HG03520 (cell line): ENCODE results near the gene UQCR11.
"Not testable (repeated sequence)": the region's sequence is repeated elsewhere in the genome, so short reads cannot be mapped to it uniquely, and the experiment has no call there.

Experiments
- ATAC-seq: cut with Tn5 transposase; IDR thresholded peaks from one replicate; pipeline ENCODE4 v1.9.1; 2021; ENCODE audit warnings: mild to moderate bottlenecking, moderate library complexity; ENCODE audit not compliant: unreplicated experiment

UQCR11 gene

DNA sequence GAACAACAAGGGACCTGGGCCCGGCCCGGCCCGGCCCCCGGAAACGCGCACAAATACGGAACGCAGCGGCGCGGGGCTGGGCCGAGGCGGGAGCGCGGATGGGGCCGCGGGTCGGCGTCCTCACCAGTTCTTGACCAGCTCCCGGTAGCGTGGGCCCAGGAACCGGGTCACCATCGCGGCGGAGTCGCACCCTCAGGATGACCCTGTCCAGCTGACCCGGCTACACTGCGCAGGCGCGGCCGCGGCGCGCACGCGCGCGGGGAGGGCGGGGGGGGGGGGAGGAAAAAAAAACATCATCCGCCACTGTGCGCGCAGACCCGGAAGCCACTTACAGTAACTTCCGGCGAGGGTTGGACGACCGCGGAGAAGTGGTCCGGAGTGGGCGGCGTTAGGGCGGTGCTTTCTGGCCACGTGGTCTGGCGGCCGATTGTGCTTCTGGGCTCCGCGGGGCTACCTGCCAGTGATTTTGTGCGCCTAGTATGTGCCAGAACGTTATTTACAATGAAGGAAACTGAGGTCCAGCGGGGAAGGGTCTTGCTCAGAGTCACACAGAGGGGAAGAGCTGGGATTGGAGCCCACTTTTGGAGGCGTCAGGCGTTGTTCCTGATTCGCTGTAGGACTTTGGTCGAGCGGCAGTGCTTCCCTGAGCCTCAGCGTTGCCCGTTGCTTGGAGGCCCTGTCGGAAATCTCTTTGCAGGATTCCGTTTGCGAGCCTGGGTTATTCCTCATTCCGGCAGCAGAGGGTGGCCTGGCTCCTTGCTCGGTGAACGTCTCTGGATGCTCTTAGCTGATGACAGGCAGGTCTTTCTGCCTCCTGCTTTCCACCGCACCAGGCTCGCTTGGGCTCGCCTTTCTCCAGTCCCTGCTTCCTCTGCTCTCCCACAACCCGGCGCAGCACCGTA, at the start of gene UQCR11:
Gene UQCR11 (minus strand): TSS at position 227 of the 902 bp plus-strand sequence. CDS start 53 bp downstream, at position 174.
- peak; percentile 75 for ATAC-seq

DNA sequence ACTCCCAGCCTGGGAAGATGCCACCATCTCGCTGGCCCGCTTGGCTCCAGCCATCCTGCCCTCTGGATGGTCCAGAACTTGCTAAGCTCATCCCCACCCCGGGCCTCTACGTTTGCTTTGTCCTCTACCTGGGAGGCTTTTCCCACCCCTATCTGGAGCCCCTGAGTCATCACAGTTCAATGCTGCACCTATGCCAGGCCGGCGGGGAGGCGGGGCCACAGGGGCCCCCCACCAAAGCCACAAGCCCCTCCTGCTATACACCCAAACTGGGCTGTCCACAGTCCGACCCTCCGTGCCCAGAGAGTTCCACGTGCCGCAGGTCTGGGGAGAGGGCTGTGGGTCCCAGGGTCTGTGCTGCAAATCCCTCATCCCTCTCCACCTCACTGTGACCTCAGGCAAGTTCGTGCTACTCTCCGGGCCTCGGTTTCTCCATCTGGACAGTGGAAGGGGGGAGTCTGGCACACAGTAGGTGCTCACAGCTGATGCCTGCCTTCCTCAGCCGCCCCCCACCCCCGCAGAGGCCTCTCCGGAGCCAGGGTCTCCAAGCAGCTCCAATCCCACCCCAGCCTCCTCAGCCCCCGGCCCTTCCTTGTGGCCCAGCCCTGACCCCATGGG, 49.0 kb upstream of the UQCR11 start:
- no peak for ATAC-seq

DNA sequence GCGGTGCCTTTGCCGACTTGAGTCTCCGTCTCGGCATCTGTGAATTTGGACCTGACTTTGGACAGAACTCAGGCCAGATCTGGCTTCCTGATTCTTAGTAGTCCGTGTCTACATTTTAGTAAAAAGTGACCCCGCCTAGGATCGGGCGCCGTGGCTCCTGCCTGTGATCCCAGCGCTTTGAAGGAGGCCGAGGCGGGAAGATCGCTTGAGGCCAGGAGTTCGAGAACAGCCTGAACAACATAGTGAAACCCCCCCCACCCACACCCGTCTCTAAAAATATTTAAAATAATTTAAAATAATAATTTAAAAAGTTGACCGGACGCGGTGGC, 48.0 kb upstream of the UQCR11 start:
- ATAC-seq = no peak

DNA sequence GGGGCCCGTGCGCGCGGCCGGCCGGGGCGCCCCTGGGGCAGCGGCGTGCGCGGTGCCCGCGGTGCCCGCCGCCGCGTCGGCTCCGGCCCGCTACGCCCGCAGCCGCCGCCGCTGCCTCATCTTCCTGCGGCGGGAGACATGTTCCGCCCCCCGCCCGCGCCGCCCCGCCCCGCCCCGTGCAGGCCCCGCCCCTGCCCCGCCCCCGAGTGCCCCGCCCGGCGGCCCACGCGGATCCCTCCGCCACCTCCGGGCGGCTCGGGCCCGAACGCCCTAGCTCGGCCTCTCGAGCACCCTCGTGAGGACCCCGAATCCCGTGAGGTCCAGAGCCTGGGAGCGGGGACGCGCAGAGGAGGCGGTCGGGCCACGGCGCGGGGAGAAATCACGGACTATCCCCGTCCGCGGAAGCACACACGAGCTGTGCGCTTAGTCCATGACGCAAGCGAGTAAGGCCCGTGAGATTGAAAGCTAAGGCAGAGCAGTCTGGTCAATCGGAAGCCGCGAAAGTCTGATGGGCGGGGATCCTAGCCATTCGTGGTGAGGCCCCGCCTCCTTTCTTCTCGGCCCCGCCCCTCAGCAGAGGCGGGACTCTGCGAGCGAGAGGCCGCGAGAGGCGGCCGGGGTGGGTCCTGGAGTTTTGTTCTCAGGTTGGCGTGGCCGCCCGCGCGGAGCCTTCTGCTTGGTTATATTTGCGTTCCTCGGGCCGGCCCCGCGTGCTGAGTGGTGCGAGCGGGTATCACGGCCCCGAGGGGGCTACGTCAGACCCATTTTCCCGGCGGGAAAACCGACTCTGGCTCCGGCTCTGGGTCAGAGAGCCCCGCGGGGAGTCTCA, 47.4 kb upstream of the UQCR11 start, which contains the start of gene TCF3:
Gene TCF3 (minus strand): TSS at position 145 of the 829 bp plus-strand sequence. CDS start 2,367 bp downstream, outside the sequence.
- peak; percentile 50 for ATAC-seq

DNA sequence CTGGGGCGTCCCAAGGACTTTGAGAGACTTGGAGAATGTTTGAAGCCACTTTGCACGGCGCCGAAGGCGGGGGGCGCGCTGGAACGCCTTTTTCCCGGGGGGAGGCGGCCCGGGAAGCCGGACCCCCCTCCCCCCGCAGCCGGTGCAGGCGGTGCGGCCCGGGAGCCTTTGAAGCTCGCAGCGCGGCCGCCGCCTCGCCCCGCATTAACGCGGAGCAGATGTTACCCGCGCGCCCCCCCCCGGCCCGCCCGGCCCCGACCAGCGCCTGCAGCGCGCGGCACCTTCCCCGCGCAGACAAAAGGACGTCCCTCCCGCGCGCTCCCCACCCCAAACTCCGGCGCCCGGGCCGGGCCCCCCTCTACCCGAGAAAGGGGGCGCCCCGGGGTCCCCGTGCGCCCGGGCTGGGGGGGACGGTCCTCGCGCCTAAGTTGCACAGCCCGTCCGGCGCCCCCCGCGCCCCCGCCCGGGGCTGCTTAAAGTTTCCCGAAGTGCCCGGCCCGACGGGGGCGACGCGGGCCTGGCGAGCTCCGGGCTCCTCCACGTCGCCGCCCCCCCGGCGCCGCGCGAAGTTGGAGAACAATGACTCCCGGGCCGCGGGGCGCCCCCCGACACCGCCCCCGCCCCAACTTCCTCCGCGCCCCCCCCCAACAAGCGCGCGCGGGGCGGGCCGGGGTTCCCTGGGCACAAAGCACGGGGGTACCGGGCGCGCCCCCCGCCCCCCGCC, 46.5 kb upstream of the UQCR11 start:
- ATAC-seq = no peak

DNA sequence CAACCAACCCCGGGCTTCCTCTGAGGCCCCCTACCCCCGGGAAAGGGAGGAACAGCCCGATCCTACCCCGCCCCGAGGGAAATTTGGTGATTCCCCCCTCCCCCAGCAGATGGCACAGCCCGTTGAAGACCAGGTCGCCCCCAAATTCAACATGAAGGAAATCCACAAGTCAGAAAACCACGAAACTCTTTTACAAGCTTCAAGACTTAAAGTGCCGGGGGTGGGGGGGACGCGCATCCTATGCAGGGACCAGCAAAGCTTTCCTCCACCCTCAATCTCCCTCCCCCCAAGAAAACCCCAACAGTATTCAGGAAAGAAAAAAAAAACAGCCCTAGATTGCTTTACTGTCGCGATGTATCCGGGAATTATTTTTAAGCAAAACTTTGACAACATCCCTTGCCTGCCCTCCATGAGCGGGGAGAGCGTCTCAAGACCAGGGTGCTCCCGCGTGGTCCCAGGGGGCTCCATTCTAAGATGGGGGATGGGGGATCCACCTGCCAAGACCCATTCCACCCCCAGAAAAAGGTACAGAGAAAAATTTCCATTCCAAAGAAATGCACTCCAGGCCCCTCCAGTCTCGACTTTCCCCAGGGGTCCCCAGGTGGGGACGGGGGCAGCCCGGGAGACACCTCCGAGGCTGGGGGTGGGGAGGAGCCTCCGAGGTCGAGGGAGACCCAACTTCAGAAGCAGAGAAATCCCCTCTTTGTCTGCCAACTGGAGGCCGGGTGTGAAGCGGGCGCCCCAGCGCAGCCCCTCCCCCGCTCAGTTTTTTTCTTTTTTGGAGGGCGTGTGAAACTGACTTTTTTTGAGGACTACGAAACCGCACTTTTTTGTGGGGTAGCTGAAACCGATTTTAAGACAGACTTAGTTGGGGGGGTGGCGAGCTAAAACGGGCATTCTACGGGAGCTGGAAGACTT, 45.6 kb upstream of the UQCR11 start:
- no peak for ATAC-seq

DNA sequence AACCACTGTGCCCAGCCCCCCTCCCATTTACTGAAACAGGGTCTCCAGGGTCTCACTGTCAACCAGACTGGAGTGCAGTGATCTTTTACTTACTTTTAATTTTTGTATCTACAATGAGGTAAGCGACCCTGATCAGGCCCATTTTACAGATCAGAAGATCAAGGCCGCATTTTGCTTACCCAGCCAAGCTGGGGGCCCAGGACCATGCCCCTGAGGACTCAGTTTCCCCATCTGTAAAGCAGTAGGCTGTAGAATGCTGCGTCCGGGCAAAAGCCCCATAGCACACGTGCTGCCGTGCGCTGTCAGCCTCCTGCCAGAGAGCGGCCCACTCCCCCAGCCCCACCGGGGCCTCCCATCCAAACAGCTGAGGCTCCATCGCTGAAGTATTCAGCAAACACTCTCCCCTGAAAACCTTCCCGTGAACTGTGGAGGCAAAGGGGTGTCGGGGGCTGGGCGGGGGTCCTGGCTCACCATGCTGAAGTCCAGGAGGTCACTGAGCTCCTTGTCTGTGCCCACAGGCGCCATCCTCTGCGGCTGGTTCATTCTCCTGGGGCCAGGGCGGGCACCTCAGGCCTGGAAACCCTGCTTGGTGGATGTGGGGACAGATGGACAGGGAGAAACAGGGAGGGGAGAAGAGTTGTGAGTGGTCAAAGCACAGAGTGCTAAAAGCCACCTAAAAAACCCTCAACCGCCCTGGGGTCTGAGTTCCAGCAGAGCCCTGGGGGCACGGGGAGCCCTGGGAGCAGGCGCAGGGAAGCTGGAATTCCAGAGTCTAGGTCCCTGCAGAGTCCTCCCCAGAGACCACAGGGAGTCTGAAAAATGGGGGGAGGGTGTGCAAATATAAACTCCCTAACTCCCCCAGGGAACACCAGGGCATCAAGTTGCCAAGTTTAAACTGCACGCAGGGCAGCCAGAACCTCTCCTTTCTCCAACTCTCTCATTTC, 44.7 kb upstream of the UQCR11 start:
- ATAC-seq = no peak

DNA sequence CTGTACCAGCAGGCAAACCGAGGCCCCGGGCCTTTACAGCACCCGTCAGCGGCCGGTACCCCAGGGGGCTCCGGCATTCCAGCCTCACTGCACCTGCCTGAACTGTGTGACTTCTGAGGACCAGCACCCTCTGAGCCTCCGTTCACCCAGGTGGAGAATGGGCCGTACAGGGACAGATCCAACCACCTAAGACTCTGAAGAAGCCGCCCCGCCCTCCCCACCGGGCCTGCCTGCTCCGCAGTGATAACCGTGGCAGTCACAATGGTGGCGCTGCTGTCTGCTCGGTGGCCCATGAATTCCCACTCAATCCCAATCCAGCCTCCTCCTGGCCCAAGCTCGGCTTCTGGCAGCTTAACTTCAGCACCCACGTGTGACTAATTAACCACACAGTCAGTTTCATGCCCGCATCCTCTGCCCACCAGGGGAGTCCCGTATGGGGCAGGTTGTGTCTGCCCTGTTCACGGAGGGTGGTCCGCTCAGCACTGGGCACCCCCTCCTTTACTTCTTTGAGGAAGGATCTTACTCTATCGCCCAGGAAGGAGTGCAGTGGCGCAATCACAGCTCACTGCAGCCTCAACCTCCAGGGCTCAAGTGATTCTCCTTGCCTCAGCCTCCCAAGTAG, 43.8 kb upstream of the UQCR11 start:
- no peak for ATAC-seq

DNA sequence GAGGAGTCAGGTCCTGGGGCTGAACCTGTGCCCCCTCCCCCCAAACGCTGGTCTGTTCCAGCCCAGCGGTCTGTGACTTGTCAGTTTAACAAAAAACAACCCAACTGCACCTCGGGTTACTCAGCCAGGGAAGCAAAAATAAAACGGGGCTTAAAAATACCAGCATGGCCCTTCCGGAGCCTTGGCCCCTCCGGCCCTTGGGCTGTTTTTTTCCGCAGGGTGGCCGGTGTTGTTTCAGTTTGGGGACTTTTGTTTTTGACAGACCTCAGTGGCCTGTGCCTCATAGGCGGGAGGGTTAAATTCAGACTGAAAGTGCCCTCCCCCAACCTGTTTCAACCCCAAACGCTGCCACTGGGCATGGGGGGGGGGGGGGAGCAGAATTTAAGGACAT, 43.2 kb upstream of the UQCR11 start:
- ATAC-seq = no peak

DNA sequence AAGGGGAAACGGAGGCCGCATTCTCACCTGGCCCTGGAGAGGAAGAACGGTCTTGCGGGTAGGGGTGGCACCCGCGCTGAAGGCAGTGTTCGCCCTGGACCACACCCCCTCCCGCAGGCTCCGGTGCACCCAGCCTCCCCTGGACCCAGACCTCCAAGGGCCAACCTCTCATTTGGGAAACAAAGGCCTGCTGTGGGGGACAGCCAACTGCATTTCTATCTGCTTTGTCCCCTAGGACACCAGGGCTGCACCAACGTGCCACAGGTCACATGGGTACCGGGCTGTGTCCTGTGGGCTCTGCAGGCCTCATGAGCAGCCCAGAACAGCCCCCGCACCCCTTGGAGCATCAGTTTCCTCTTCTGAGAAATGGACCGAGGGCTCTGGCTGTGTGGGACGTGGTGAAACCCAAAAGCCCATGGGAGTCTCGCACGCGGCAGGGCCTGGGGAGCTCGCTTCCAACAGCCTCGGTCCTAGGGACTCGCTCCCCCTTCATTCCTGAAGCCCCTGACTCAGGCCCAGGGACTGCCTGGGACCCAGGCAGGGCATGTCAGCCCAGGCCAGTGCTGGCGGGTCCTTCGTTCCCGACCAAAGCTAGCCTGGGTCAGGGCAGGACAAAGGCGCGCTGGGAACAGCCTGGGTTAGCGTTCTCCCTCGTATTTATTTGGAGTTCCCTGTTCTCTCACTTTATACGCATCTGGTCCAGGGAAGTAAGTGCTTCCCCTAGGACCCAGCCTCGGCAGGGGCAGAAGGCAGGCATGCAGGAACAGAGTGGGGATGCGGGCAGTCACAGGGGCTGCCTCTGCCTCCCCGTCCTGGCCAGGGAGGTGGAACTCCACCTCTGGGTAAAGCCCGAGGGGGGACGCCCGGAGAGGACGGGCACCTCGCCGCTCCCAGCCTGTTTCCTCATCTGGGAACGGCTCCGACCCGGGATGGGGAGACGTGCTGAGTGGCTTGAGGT, 42.5 kb upstream of the UQCR11 start:
- no peak for ATAC-seq

DNA sequence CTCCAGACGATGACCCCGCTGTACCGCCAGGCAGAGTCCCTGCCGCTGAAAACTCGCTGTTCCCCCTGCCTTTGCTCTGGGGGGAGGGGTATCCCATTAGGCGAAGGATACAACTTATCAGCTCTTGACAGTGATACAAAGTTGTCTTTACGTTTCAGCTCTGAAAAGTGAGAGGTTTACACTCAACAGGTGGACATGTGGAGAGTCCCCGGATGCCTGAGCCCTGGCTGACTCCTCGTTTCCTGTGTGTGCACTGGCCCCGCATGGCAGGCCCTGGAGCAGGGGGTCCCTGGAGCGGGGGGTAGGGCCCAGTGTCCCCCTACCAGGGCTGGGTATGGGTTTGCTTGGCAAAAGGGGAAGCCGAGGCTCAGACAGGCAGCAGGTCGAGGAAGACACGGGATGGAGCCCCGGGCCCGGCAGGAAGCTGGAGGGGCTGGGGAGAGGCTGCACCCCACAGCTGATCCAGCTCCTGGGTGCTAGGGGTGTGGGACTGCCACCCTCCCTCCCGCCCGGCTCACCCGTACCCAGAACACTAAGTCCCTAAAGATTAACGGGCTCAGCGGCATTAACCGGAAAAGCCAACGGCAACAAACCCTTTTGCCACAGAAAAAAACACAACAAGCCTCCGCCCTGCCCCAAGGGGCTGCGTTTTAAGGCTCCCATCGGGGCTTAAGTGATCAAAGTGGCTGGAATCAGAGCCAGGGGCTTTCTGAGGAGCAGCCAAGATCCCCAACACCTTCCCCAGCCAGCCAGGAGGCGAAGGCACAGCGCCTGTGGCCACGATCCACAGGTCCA, 41.6 kb upstream of the UQCR11 start:
- ATAC-seq = no peak

DNA sequence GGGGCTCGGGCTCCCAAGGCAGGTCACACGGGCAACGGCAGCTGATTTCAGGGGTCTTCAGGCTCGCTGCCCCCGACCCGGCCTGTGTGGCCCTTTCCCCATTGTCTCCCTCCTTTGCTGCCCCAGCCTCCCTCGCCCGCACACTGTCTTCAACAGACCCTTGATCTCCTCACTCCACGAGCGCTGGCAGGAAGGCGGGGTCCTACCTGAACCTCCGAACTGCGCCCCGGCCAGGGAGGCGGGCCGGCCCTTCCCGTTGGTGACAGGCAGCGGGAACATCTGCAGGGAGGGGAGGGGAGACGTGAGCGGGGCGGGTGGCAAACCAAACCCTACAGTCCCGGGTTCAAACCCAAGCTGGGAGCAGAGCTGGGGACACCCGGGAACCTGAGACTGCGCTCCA, 40.9 kb upstream of the UQCR11 start:
- no peak for ATAC-seq

DNA sequence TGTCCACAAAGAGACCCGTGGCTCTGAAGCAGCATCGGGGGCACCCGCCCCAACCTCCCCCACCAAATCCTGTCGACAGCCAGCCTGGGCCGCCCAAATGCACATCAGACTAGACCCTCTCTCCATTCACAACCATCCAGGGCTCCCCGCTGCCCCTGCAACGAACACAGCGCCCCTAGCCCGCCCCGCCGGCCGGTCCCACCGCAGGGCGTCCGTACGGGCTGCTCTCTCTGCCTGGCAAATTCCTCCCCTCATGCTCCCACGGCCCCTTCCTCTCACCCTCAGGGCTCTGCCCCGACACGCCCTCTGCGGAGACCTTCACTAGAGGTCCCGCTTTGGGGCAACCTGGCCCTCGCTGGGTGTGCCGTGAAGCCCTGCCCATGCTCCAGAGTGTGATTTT, 40.0 kb upstream of the UQCR11 start:
- ATAC-seq = no peak

DNA sequence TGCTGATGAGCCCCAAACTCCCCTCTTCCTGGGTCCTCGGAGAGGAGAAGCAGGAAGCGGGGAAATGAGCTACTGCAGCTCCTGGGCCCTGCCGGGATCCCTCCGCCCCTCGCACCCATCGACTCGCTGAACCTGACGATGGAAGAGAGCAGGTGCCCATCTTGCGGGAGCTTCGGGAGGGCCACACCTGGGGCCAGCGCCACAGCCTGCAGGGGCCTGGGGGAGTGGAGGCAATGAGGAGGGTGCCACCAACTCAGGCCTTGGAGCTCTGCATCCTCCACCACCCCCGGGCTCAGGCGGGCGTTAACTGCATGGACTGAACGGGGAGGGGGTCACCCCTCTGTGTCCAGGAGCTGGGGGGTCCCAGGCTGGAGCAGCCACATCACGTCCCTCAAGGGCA, 38.8 kb upstream of the UQCR11 start:
- ATAC-seq = no peak

DNA sequence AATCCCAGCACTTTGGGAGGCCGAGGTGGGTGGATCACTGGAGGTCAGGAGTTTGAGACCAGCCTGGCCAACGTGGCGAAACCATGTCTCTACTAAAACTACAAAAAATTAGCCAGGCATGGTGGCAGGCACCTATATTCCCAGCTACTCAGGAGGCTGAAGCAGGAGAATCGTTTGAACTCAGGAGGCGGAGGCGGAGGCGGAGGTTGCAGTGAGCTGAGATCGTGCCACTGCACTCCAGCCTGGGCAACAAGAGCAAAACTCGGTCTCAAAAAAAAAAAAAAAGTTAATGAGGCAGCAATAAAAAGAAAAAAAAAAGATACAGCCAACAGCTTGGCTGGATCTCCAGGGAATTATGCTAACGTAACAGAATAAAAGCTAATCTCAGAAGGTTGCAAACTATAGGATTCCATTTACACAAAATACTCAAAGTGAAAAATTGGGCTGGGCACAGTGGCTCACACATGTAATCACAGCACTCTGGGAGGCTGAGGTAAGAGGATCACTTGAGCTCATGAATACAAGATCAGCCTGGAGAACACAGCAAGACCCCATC, 35.7 kb upstream of the UQCR11 start:
- not testable (repeated sequence) for ATAC-seq
